DLD1 (cell line): ENCODE results near the gene ALCAM.

Source experiments
- in situ Hi-C: cut with HindIII; loops from 2 replicates; pipeline ENCODE4 v1.10.0; 2017; ENCODE audit warnings: low sequenced_read_pairs

Gene ALCAM

DNA sequence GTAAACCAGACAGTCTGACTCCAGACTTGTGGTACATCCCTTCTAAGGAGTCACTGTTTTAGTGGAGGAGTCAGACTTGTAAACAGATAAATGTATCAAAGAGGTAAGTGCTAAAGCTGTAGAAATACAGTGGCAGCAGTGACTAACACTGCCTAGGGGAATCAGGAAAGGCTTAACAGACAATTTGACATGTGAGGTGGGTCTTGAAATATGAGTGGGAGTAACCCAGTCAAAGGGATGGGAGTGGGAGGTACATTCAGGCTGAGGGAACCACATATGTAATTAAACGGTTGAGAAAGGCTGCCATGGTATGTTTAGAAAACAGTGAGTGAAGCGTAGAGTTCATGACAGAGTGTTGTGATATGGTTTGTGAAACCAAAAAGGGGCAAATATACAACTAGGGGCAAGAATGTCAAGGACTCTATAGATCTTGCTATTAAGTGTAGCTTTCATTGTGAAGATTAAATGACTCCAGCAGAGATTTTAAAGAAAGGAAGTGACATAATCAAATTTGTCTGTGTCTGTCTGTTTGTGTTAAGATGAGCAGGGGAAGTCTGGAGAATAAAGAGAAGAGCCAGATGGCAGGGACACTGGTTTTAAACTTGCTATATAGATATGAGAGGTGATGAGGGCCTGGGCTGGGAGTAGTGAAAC is 11.2 kb upstream of the ALCAM start:
- in situ Hi-C loops = no loop called here

DNA sequence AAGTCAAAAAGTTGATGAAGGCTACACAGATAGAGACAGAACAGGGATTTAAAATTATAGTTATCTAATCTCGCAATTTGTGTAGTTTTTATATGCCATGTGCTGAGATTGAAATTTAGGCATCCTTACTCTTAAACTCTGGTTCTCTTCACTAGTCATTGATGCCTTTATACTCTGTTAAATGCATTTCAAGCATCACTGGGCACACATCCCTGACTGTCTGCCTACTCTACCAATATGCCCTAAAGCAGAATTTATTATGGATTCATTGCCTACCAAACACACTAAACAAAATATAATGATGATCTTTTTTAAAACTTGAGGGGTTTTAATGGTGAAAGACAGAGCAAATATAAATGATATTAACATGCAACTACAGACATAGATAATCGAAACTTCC is 10.3 kb upstream of the ALCAM start:
- in situ Hi-C loops = no loop called here

DNA sequence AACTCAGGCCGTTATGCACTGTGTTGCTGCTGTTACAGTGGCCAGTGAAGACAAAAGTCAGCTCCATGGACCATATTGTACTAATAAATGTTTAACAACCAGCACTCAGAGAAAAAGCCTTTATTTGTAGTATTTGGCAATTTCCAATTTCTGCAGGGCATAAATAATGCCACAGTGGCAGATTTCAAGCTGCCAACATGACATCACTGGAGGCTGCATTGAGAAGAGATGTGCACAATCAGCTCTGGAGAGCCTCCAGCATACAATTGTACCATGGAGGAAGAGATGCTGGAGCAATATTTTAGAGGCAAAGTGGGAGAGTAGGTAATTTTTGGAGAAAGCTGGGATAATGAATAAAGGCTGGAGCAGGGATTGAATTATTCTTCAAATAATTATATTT is 9.7 kb upstream of the ALCAM start:
- in situ Hi-C loops = no loop called here

DNA sequence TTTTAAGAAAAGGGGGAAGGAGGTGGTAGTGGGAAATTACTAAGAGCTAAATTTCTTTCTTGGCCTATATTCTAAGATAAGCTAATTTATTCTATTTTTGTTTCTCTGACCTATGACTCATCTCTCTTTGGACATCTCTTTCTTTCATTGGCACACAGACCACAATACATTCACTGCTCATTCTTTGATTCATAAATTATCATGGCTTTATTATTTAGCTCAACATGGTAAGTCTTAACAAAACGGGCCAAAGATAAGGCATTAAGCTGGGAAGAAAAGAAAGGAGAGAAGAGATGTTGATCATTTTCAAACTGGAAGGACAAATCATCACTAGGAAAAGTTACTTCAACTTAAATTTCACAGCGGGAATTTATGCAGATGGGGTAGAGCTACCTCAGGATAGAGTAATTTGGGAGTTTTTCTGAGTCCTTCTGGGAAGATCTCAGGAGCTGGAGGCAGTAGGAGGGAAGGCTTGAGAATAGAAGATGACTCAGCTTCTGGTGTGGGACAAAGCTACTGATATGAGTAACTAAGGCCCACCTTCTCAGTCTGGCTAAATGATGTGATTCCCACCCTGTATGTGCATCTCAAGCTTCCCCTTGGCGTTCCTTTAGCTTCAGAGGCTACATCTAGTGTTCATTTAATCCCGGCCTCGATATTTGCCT is 7.5 kb upstream of the ALCAM start:
- in situ Hi-C loops = no loop called here

DNA sequence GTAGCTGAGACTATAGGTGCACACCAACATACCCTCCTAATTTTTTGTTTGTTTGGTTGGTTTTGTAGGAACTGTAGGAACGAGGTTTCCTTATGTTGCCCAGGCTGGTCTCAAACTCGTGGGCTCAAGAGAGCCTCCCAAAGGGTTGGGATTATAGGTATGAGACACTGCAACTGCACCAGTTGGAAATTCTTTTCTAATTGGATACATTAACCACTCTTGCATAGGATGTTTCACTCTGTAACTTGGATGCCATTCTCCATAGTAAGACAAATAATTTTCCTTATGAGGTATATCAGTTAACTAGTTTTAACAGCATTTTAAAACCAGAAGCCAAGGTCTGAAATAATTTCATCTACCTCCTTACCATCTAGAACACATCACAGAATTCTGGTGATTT is 6.7 kb upstream of the ALCAM start:
- in situ Hi-C loops = no loop called here

DNA sequence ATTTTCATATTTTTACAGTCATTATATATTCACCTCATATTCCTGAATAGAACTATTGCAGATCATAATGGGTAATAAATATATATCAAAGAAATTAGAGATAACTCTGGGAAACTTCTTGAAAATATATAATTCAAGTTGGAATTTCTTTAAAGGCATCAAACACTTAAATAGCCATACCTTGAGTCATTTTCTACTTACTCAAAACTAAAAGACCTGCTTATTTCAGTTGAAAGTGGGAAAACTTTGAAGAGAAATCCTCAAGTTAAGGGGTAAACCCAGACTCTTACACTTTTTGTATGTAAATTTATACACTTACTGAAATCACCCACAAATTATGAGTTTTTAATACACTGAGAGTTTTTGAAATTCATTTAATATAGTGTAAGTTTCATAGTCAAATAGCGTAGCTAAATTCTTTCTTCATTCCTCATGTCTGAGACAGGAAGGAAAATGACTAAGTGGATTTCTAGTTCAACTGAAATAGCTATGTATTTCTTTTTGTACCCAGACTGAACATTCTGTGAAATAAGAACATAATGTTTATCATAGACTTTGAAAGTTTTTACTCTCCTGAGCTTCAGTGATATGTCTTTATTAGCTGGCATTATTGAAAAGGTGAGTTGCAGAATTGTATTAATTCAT is 4.6 kb upstream of the ALCAM start:
- in situ Hi-C loops = no loop called here

DNA sequence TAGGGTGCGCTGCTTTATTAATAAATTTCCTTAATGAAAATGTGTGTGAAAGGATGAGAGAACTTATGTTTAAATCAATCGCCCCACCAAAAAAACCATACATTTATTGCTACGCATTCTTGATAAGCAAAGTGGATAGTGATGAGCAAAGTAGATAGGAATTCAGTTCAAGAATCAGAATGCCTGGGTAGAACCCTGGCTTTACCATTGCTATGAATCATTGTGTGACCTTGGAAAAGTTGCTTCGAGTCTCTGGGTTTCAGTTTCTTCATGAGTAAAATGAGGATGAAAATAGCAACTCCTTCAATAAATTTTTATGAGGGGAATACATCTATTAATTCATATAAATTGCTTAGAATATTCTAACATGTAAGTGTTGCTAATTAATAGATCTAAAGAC is 2.6 kb upstream of the ALCAM start:
- in situ Hi-C loops = no loop called here

DNA sequence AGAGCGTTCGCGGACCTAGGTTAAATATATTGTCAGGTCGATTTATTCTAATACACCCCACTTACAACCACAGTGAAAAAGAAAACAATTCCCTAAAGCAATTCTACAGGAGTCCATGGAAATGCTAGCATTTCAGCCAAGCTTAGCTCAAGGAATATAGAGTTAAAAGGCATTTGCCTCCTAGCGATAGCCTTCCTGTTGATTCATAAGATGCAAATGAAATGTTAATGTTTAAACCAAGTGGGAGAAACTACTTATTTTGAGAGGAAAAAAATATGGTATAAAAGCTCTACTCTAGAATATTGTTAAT is 1.7 kb upstream of the ALCAM start:
- in situ Hi-C loops = no loop called here

DNA sequence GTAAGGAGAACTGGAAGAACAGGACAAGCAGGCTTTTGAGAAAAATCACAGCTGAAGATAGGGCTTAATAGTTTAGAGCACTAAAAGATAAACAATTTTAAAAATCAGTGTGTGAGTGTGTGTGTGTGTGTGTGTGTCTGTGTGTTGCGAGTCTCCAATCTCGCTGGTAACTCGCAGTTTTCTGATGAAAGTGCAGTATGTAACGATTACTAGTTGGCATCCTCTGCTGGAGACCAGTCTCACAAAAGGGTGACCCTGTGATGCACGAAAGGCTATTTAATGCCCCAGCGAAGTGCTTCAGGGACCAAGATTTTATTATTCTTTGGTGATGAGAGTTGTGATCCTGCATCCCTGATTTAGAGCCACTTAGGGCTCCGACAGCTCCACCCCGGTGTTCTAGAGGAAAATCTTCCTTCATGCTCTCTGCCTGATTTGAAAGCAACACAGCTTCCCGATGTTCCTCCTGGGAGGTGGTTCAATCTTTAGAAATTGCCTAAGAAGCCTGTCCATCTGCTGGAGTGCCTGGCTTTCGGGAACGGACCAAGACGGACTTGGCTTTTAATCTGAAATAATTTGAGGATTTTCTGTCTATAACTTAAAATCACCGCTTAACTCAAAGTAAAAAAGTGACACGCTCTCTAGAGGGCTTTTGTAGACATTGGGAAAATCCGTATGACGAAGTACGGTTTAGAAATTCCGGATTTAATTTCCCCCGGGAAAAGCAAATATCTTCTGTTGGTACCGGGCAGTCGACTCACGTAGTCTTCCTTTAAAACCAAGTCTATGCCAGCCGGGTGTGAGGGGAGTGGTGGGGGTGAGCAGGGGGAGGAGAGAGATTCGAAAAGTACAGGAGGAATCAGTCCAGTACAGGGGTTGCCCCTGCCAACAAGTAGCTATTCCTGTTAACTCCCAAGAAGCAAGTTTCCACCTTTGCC is 1.1 kb upstream of the ALCAM start:
- in situ Hi-C loops = no loop called here

DNA sequence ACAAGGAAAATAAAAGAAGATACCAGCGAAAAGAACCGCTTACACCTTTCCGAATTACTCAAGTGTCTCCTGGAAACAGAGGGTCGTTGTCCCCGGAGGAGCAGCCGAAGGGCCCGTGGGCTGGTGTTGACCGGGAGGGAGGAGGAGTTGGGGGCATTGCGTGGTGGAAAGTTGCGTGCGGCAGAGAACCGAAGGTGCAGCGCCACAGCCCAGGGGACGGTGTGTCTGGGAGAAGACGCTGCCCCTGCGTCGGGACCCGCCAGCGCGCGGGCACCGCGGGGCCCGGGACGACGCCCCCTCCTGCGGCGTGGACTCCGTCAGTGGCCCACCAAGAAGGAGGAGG is 325 bp downstream of the ALCAM start:
- in situ Hi-C loops = no loop called here

DNA sequence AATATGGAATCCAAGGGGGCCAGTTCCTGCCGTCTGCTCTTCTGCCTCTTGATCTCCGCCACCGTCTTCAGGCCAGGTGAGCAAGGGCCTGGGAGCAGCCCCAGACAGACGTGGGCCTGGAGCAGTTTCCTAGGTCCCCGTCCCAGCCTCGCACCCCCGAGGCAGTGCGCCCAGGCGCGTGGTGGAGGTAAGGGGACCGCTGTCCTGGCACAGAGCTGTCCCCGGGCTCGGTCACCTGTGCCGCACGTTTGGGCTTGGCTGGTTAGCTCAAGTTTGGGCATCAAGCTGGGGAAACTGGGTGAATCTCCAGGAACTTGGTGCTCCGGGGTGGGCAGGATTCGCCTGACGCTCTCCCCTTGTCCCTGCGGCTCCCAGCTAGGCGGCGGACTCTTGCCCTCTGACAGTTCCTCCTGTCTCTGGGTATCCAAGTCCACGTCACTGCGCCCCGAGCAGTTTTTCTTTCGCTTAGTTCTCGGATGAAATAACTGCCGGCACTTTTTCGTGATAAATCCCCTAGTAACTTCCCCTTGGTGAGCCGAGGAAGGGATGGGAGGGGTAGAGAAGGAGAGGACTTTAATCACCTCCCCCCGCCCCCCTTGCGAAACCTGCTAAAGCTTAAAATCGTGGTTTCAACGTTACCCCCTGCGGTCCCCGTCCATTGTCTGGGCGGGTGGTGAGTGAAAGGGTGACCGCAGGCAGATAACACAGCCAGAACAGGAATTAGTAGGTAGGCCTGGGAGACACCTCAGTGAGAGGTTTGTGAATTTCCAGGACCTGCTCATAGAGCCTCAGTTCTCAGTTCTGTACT is 901 bp downstream of the ALCAM start:
- in situ Hi-C loops = no loop called here

DNA sequence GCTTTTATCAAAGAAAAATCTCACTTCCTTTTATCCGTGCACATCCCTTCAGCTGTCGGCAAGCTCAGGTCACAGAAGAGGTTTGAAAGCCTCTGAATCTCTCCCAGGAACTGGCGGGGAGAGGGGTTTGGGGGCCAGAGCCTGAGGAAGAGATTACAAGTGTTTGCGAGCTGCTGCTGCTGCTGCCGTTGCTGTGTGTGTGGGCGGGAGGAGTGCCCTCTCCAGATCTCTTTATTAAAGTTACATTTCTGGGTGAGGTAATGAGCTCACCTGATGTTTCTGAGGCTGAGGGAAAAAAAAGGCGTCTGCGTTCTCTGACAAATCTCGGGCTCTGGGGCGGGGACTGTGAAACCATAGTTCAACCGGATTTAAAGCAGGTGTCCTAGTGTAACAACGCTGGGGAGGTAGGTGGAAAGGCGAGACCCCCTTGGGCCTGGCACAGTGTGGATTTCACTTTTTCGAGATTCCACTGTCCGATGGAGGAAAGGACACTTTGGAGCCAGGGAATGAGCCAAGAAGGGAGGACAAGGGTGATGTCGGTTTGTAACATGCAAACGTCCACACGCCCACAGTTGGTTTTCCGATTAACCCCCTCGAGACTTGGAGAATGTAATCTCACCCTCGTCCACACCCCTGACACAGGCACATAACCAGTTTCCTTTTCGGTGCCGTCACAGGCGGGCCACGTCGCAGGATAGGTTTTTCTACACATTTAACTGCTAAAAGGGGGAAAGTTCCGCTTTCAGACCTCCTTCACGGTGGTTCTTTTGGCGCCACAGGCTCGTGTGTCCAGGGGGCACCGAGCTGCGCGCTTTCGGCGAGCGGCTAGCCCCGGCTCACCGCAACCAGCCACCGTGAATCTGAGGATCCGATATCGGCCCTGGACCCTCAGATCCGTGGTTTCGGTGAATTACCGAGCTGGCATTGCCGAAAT is 2.1 kb downstream of the ALCAM start:
- in situ Hi-C loops = no loop called here

DNA sequence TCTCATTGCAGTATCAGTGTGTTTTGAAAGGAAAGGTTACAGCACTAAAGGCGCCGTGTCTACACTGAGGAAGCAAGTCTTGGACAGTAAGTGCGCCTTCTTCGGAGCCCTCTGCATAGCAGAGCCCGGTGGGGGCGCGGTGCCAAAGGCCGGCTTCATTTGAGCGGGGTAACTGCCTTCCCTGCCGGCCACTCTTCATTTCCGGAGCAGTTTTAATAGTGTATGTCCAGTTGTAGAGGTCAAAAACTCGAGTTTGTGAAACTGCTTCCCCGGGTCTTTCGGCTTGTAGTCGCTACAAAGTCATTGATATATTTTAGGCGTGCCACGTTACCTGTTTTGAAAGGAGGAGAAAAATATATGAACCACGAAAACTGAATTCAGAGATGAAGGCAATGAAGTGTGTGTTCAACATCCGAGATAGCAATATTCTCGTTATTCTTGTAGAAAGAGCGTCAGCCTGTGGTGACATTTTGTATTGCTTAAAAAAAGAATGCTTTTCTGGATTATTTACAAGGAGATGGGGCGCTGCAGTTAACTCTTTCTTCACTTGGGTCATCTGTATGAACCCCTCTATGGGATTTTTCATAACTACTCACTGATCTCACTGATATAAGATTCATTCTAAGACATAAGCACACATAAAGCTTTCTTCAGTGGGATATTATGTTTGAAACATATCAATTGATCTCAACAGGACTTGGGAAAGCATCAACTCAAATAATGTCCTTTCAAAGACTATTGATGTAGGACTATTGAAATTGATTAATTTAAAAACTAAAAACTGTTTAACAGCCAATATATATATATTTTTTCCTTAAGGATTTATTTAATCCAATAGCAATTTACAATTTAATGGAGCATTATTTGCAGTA is 3.0 kb downstream of the ALCAM start:
- in situ Hi-C loops = no loop called here

DNA sequence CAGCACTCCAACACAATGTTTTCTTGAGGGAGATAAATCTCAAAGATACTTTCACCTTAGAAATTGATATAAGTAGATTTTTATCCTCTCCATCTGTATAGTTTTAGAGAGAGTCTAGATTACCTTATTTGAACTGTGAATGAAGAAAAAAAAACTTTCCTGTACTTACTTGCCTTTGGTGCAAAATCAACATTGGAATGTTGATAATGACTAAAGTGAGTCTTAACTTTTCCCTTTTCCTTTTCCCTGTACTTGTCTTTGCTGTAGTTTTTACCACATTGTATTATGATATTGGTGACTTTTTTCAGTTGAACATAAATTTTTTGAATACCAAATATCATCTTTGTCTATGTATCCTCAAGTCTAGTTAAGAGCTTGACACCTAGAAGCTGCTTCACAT is 6.7 kb downstream of the ALCAM start:
- in situ Hi-C loops = no loop called here

DNA sequence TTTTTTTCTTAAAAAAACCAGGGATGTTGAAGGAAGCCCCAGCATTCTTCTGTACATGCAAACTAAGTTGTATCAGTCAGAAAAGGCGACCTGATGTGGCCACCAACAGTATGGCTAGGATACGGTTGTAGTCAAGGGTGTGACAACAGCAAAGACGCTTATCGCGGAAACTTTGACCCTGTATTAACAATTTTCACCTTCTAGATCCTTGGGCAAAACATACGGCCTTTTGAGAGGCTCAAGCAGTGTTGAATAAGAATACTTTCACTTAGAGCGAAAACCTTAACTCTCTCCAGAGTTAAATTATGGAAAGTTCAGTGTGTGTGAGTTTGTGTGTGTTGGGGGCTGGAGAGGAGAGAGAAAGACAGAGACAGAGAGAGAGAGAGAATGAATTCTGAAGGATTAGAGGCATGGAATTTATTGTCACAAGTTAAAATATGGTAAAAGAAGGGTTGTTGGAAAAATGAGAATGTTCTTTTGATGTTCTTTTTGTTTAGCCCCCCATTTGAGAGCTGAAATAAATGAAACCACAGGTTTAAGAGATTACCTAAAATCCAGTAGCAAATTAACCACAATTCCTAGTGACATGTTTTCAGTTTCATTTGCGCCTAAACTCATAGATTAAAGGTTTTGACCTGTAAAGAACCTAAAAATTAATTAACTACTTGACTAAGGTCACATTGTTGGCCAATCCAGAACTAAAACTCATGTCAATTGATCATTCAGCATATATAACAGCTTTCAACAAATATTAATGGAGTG is 9.2 kb downstream of the ALCAM start:
- in situ Hi-C loops = no loop called here

DNA sequence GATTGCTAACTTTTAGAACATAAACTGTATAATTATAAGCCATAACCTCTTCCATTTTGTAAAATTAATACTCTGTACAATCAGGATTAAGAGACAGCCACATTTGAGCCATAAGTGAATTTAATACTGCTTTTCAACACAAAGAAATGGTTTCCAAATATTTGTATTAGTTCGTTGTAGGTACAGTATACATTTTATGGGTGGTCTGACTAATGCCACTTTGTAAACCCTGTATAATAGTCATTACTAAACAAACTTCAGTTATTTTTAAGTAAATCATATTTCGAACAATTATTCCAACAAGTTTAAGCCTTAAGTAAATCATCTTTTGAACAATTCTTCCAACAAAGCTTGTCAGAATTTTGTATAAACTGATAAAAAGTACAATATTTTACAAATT is 11.0 kb downstream of the ALCAM start:
- in situ Hi-C loops = no loop called here

DNA sequence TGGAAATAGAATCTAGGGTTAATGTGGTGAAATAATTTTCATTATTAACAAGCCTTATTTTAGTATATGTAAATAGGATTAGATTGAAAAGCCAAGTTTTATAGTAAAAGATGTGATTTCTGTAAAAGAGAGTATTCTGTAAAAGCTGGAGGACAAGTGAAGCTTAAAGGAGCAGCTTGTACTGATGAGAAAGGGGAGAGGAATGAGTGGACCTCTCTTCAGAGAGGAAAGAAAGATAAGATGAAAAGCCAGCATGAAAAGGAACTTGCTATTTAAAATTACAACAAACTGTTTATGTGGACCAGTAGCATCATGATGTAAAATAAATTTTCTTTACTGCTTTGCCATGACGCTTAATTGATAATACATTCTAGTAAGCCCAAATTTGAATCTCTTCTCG is 18.5 kb downstream of the ALCAM start:
- in situ Hi-C loops = no loop called here

DNA sequence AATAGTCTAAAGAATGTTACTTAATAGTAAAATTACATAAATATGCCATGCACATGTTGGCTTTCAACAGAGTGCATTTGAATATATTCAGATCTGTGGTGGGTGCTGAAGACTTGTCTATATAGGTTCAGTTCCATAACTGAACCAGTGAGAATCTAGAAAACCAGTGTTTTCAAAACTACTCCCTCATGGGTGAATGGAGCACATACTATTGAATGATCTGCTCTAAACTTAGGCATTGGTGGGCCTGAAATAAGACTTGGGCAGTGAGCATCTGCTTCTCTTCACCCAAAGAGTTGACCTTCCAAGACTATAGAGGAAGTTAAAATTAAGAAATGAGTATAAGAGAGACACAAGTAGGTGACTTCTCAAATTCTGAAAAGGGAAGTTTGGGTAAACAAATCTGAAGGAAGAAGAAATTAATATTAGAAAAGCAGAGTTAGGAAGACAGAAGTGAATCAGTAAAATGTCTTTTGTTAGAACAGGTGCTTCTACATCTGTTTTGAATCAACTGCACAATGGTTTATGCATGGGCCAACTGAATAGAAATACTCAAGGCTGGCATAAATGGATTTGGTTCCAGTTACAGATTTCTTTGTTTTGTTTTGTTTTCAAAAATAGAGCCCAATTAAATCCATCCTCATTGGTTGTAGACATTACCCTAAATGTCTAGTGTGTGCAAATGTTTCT is 19.3 kb downstream of the ALCAM start:
- in situ Hi-C loops = no loop called here
